Measurements from ENCODE around the gene DPYSL5.
"Not testable (repeated sequence)": the region's sequence is repeated elsewhere in the genome, so short reads cannot be mapped to it uniquely, and the experiment has no call there.

Gene DPYSL5

GRCh38 chr2:26903676-26904075 is 55.7 kb downstream of the DPYSL5 start:
- DNase-seq, result no peak

GRCh38 chr2:26904839-26905238 is 56.9 kb downstream of the DPYSL5 start:
- DNase-seq, result no peak

- no peak for DNase-seq
Observed at GRCh38 chr2:26905341-26906198, 57.6 kb downstream of the DPYSL5 start.

- no peak for DNase-seq
Observed at GRCh38 chr2:26907416-26907815, 59.5 kb downstream of the DPYSL5 start.

- no peak for DNase-seq
Observed at GRCh38 chr2:26910176-26910575, 62.2 kb downstream of the DPYSL5 start.

- DNase-seq, result no peak
Observed at GRCh38 chr2:26911911-26912861, 64.3 kb downstream of the DPYSL5 start.

- no peak for DNase-seq
Observed at GRCh38 chr2:26913606-26913998, 65.7 kb downstream of the DPYSL5 start.

- DNase-seq, result no peak
Observed at GRCh38 chr2:26913999-26914658, 66.2 kb downstream of the DPYSL5 start.

GRCh38 chr2:26914659-26915310 is 66.9 kb downstream of the DPYSL5 start:
- DNase-seq, result no peak

GRCh38 chr2:26915316-26915715 is 67.4 kb downstream of the DPYSL5 start:
- DNase-seq, result no peak

GRCh38 chr2:26916128-26916692 is 68.3 kb downstream of the DPYSL5 start:
- DNase-seq, result no peak

GRCh38 chr2:26917135-26917836 is 69.4 kb downstream of the DPYSL5 start:
- no peak for DNase-seq

- DNase-seq, result no peak
Observed at GRCh38 chr2:26921323-26921722, 73.4 kb downstream of the DPYSL5 start.

GRCh38 chr2:26922405-26923188 is 74.7 kb downstream of the DPYSL5 start:
- DNase-seq, result peak; percentile 32

GRCh38 chr2:26923189-26923466 is 75.2 kb downstream of the DPYSL5 start:
- DNase-seq, result not testable (repeated sequence)

GRCh38 chr2:26924731-26925099 is 76.8 kb downstream of the DPYSL5 start:
- no peak for DNase-seq

- no peak for DNase-seq
Observed at GRCh38 chr2:26925100-26925791, 77.3 kb downstream of the DPYSL5 start.

- no peak for DNase-seq
Observed at GRCh38 chr2:26927221-26927620, 79.3 kb downstream of the DPYSL5 start.

GRCh38 chr2:26932974-26933373 is 85.0 kb downstream of the DPYSL5 start:
- no peak for DNase-seq
